AG20443 (cell line): ENCODE data around the gene CCDC154.
"Not testable (repeated sequence)": the region's sequence is repeated elsewhere in the genome, so short reads cannot be mapped to it uniquely, and the experiment has no call there.

Experiments
- DNase-seq: peaks from one replicate; pipeline ENCODE4 v3.0.0; 2012; ENCODE audit warnings: low spot score, mixed read lengths

The CCDC154 gene

GRCh38 chr16:1455190-1456171 lies 11.1 kb upstream of the CCDC154 start:
- no peak for DNase-seq

- no peak for DNase-seq
Measured at GRCh38 chr16:1454561-1454960, 10.2 kb upstream of the CCDC154 start.

- no peak for DNase-seq
Measured at GRCh38 chr16:1453316-1453715, 9.0 kb upstream of the CCDC154 start.

GRCh38 chr16:1452530-1452929 lies 8.2 kb upstream of the CCDC154 start:
- no peak for DNase-seq

GRCh38 chr16:1451702-1452392 lies 7.5 kb upstream of the CCDC154 start:
- no peak for DNase-seq

- DNase-seq = no peak
Measured at GRCh38 chr16:1450841-1451240, 6.5 kb upstream of the CCDC154 start.

GRCh38 chr16:1450218-1450617 lies 5.9 kb upstream of the CCDC154 start:
- DNase-seq = no peak

- DNase-seq = no peak
Measured at GRCh38 chr16:1449201-1449788, 4.9 kb upstream of the CCDC154 start.

GRCh38 chr16:1448536-1449116 lies 4.3 kb upstream of the CCDC154 start:
- DNase-seq = no peak

- no peak for DNase-seq
Measured at GRCh38 chr16:1447965-1448364, 3.6 kb upstream of the CCDC154 start.

GRCh38 chr16:1446296-1447080 lies 2.1 kb upstream of the CCDC154 start:
- DNase-seq = no peak

GRCh38 chr16:1445518-1446203 lies 1.3 kb upstream of the CCDC154 start:
- DNase-seq = no peak

- DNase-seq = no peak
Measured at GRCh38 chr16:1444730-1445517, 568 bp upstream of the CCDC154 start.

GRCh38 chr16:1443403-1443973 lies 868 bp downstream of the CCDC154 start:
- no peak for DNase-seq

- DNase-seq = no peak
Measured at GRCh38 chr16:1442697-1443096, 1.7 kb downstream of the CCDC154 start.

GRCh38 chr16:1441391-1441829 lies 2.9 kb downstream of the CCDC154 start:
- no peak for DNase-seq

GRCh38 chr16:1439699-1440074 lies 4.7 kb downstream of the CCDC154 start:
- DNase-seq = not testable (repeated sequence)

GRCh38 chr16:1439058-1439698 lies 5.2 kb downstream of the CCDC154 start:
- DNase-seq = no peak
